ENCODE results near the gene RORC.
A peak's percentile ranks its signal among the peaks of the same experiment; 100 is the strongest.
"Not testable (repeated sequence)": the region's sequence is repeated elsewhere in the genome, so short reads cannot be mapped to it uniquely, and the experiment has no call there.

Gene RORC

DNA sequence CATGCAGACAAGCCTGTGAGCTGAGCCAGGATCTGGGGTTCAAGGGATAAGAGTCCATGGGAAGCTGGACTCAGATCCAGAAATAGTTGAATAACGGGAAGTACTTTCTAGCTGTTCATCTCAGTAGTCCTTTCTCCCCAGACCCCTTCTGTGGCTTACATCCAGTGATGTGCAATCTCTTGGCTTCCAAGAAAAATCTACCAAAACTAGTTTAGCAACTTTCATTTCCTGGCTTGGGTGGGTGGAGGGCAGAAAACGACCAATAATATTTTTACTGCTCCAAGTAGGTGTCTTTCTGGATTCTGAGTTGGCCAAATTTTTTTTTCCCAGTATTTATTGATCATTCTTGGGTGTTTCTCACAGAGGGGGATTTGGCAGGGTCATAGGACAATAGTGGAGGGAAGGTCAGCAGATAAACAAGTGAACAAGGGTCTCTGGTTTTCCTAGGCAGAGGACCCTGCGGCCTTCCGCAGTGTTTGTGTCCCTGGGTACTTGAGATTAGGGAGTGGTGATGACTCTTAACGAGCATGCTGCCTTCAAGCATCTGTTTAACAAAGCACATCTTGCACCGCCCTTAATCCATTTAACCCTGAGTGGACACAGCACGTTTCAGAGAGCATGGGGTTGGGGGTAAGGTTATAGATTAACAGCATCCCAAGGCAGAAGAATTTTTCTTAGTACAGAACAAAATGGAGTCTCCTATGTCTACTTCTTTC, 63.1 kb downstream of the RORC start:
- not testable (repeated sequence) for DNase-seq

DNA sequence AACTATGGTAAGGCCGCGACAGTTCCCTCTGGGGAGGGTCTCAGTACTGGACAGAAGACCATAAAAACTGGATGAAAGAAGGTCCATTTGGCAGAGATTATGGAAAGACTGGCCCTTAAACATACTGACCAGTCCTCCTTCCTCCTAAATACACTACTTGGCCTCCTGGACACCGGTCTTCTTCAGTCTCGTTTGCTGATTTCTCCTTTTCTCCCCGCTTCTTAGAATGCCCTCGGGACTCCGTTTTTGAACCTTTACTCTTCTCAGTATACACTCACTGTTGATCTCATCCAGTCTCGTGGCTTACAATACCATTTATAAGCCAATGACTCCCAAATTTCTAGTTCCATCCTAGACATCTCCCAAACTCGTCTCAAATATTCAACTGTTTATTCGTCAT, 67.6 kb downstream of the RORC start:
- no peak for DNase-seq

DNA sequence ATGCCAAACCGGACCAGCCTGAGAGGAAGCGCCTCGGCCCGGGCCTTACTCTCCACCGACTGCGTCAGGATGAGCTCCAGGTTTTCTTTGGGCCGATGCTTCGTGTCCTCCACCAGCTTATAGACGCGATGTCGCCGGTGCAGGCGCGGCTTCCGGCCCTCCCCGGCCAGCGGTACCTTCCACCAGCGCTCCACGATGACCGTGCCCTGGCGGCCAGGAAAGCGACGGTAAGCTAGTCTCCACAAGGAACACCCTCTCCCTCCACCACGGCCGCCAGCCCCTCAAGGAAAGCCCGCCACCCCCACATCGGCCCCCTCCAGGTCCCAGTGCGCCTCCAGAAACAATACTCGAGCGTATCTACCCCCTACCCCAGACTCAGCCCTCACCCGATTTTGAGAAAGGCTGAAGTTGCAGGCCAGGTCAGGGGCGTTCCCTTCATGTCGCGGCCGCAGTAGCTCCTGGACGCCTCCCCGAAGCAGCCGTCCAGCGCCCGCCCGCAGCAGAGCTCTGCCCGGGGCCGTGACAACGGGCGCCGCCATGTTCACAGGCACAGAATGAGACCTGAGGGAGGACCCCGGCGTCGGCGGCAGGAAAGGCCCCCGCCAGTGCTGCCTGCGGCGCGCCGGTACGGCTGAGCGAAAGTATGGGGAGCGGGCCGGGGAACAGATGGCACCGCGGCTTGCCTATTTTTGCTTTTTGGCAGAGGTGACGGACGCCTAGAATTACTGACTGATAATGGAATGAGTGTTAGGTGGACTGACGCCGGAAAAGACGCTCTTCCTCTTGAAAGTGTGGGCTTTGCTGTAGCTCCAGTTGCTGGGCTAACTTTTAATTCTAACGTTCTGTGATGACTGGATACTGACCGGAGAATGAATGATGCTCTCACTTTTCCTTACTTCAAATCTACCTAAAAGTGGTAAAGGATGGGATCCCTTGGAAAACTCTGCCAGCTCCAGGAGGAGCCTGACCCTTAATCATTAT, 68.4 kb downstream of the RORC start, which contains the start of gene MRPL9:
Gene MRPL9, minus strand, starts transcription at position 556 of the 981 bp plus-strand sequence. Its CDS starts 17 bp downstream, at position 539.
- DNase-seq: peak; percentile 84

DNA sequence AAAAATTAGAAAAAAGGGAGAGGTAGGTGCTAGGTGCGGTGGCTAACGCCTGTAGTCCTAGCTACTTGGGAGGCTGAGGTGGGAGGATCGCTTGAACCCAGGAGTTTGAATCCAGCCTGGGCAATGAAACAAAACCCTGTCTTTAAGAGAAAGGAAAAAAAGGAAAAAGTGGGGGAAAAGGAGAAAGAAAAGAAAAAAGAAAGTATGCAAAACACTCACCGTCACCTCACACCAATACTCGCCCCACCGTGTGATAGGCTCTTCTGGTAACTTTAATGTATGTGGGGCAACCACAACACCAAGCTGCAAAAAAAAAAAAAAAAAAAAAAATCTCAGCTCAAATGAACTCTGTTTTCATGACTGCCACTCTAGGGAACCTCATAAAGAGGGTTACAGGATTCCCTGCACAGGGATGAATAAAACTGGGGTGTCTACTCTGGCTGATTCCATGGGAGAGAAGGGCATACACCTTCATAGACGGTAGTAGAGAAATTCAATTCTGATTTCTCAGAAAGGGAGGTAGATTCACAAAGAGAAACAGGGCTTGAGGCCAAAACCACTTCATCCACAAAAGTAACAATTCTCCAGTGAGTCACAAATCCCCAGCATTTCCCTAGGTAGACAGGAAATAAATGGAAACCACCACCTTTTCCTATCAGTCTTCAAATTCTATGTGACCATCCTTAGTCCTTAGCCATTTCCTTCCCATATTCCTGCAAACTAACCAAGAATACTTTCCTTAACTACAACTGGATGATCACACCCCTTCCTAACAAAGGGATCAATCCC, 70.8 kb downstream of the RORC start:
- DNase-seq: no peak

DNA sequence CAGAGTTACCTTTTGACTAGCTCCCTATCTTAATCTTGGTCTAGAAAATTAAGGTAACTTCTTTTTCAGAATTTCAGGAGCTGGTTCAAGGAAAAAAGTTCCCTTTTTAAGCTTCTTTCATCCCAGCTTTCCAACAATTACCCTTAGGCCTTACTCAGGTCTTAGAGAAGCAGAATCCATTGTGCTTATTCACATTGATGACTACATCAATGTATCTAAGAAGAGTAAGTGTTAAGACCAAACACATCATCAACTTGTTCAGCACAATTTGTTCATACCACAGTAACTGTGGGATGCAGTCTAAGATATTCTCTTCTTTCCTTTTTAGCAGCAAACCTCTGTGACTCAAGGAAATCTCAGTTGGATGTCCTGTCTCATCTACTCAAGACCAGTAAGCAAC, 72.4 kb downstream of the RORC start:
- no peak for DNase-seq

DNA sequence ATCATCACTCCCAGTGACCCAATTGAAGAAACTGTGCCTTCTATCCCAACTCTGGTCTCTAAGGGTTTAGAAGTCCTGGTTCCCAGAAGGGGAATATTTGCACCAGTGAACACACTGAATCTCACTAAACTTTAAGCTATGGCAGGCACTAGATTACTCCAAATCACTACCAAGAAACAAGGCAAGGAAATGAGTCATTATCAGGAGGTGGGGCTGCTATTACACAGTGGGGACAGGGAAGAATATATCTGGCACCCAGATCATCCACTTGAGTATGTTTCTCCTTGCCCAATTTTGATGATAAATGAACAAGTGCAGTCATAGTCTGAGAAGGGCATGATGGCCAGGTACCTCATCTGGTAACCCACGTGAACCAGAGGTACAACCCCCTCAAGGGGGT, 75.3 kb downstream of the RORC start:
- no peak for DNase-seq

Measured in stimulated activated CD4-positive, alpha-beta T cell treated with anti-CD3 and anti-CD28 coated beads, Interleukin-12 subunit alpha, Interleukin-12 subunit beta, amount 100 ng/mL, for 4 hours (primary cell).